GM18868 (cell line): ENCODE measurements around the gene EIF2B5.

Source experiments
- ATAC-seq: cut with Tn5 transposase; IDR thresholded peaks from one replicate; pipeline ENCODE4 v1.9.1; 2021; ENCODE audit warnings: mild to moderate bottlenecking, moderate library complexity; ENCODE audit not compliant: unreplicated experiment

The EIF2B5 gene

DNA sequence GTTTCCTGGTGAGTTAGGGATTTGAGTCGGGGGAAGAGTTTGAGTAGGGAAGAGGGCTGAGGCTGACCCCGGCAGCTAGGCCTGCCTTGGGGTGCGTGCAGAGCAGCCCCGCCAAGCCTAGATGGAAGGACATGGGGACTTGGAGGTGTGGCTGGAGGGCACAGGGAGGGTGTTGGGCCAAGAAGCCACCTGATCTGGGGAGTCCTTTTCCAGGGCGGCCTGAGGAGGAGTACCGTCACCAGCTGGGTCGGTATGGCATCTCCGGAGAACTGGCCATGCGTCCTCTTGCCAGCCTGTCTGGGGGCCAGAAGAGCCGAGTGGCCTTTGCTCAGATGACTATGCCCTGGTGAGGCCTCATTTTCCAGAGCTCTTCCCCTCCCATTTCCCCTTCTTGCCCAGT, 57.7 kb downstream of the EIF2B5 start:
- no peak for ATAC-seq

DNA sequence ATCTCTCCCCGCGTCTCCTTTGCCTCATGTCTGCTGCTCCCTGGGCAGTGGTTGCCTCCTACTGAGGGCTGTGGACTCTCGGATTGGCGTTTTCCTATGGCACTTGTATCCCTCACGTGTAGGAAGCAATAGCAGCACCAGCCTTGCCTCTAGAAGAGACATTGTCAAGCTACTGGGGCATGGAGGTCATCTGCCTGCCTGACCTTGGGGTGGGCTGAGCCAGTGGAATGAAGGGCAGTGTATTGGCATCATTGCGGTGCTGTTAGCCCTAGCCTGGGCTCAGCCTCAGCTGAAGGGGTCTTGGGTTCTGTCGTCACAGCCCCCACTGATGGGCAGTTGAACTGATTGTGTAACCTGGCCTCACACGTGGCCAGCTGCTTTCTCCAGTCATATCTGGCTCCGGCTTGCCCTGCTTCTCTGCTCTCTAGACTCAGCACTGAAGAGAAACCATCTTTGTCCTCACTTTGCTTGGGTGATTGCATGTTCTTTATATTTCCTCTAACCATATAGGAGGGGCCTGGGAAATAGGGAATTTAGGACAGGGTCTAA, 58.9 kb downstream of the EIF2B5 start:
- ATAC-seq = no peak
